ENCODE measurements around the gene RALGAPA1.

GRCh38 chr14:35809597-35809996 is 502 bp upstream of the RALGAPA1 start:
- TF ChIP-seq CTCF (conservative IDR thresholded peaks at IDR 0.05; ENCODE audit: low read length): no peak
- TF ChIP-seq EZH2phosphoT487 (IDR thresholded peaks at IDR 0.05; ENCODE audit: borderline replicate concordance, low read depth, low read length): no peak
